Cardiac muscle cell (in vitro differentiated cells and primary cell): ENCODE data around the gene MTUS2. TPM values are rescaled to one million over a fixed set of nuclear protein-coding genes. Genes with fewer than 3 reads are reported as not detected.
A peak's percentile ranks its signal among the peaks of the same experiment; 100 is the strongest.

Source experiments
- DNase-seq, 2 donors: peaks; one replicate each; pipeline versions ENCODE4 v3.0.0 to v3.0.0-alpha.2; 2010 to 2017; ENCODE audit warnings: low read depth in 1 of 2, low spot score in 1 of 2
- H3K27ac ChIP-seq: fragments of 200-600 bp; sonication (generic); 2 replicates; pipeline ENCODE4 v1.5.1; 2016
- H3K27me3 ChIP-seq: fragments of 200-600 bp; sonication (generic); 2 replicates; pipeline ENCODE4 v1.6.0; 2016; ENCODE audit warnings: control low read depth
- H3K36me3 ChIP-seq: fragments of 200-600 bp; sonication (generic); 2 replicates; pipeline ENCODE4 v1.5.1; 2016; ENCODE audit warnings: control low read depth
- H3K4me1 ChIP-seq: fragments of 200-600 bp; sonication (generic); 2 replicates; pipeline ENCODE4 v1.8.1; 2017; ENCODE audit warnings: low read depth, mild to moderate bottlenecking, mixed run types
- H3K4me3 ChIP-seq: fragments of 200-600 bp; sonication (generic); 2 replicates; pipeline ENCODE4 v1.5.1; 2016; ENCODE audit warnings: mild to moderate bottlenecking
- H3K9me3 ChIP-seq: fragments of 200-600 bp; sonication (generic); 2 replicates; pipeline ENCODE4 v1.5.1; 2017; ENCODE audit warnings: low read depth, mild to moderate bottlenecking, control low read depth
- polyA plus RNA-seq: library from polyadenylated mRNA; unstranded; fragments of >200 nt; fragmentation: Nextera tagmentation; extraction: Ambion mirVana; gene quantifications from 2 replicates; pipeline ENCODE4 v1.2.1, GENCODE V29; 2016
- total RNA-seq: library from RNA; depleted of rRNA; stranded (reverse); fragments of >200 nt; gene quantifications from 2 replicates; pipeline ENCODE4 v1.2.3, GENCODE V29; 2016
- TF ChIP-seq, protein P1 (sequence below): IDR thresholded peaks from 2 replicates; pipeline ENCODE4 v1.5.1; 2012; ENCODE audit warnings: low read depth, mild to moderate bottlenecking, low read length

MTUS2 gene
- total and polyA plus RNA-seq, 2 experiments from 2014 or later: 31.6 to 96.9 TPM

DNA sequence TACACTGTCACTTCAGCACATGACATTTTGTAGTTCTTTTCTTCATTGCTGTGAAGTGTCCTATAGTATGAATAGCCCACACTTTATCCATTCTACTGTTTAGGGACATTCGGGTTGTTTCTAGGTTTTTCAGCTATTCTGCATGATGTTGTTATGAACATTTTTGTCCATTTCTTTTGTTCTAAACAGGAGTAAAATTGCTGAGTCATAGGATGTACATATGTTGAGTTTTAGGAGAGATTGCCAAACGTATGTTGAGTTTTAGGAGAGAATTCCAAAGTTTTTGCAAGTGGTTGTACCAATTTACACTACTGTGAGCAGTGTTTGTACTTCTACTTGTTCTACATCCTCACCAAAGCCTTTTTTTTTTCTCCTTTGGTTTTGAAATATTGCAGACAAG is 115.0 kb downstream of the MTUS2 start:
- TF ChIP-seq, protein P1, sequence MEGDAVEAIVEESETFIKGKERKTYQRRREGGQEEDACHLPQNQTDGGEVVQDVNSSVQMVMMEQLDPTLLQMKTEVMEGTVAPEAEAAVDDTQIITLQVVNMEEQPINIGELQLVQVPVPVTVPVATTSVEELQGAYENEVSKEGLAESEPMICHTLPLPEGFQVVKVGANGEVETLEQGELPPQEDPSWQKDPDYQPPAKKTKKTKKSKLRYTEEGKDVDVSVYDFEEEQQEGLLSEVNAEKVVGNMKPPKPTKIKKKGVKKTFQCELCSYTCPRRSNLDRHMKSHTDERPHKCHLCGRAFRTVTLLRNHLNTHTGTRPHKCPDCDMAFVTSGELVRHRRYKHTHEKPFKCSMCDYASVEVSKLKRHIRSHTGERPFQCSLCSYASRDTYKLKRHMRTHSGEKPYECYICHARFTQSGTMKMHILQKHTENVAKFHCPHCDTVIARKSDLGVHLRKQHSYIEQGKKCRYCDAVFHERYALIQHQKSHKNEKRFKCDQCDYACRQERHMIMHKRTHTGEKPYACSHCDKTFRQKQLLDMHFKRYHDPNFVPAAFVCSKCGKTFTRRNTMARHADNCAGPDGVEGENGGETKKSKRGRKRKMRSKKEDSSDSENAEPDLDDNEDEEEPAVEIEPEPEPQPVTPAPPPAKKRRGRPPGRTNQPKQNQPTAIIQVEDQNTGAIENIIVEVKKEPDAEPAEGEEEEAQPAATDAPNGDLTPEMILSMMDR: no peak
- no peaks in the 10 kb centered on the region for H3K27me3 ChIP-seq
- no peaks in the 10 kb centered on the region for H3K4me1 ChIP-seq
- no peaks in the 10 kb centered on the region for H3K9me3 ChIP-seq
- no peak for DNase-seq
- H3K4me3 ChIP-seq: no peak overlapping the region
- no peaks in the 10 kb centered on the region for H3K36me3 ChIP-seq
- H3K27ac ChIP-seq: no peak overlapping the region

DNA sequence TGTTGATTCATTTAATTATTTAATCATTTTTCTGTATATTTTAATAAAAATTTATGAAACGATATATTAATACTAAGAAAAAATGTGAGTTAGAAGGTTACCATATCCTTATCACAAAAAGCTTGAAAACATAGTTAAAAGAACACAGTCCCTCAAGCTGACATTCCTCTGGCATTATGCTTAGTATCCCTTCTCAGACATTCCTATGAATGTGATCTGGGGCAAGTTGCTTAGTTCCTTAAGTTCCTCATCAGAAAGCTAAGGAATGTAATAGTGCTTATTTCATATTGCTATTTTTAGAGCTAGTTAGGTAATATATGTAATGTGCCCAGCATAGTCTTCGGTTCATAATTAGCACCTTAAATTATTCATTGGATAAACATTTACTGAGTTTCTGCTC is 122.8 kb downstream of the MTUS2 start:
- TF ChIP-seq, protein P1: no peak
- H3K4me3 ChIP-seq: no peak overlapping the region
- H3K4me1 ChIP-seq: no peaks in the 10 kb centered on the region
- H3K27ac ChIP-seq: no peak overlapping the region
- H3K27me3 ChIP-seq: no peaks in the 10 kb centered on the region
- no peaks in the 10 kb centered on the region for H3K9me3 ChIP-seq
- no peak for DNase-seq
- no peaks in the 10 kb centered on the region for H3K36me3 ChIP-seq

DNA sequence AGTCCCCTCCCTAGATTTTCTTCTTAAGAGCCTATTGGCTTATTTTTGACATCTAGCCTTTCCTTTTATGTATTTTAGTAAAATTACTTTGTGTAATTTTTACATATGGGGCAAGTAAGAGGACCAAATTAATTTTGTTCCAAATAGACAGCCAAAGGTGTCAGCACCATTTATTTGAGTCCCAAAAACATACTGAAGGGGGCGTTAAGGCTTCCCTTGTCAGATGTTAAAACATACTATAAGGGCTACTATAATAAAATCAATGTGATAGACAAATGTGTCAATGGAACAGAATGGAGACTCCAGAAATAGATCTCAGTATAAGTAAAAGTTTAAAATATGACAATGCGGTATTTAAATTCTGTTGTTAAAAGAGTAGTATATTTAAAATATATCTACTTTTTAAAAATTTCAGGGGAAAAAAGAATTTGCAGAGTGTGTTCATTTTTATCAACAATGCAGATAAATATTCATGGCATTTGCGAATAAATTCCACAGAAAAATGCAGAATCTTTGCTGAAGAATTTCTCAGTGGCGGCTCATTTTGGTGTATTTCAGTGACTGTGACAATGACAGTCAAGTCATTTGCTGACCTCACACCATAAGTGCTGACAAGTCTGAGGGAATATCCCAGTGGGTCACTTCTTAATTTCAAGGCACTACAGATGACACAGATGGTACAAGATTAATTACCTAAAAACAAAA is 133.7 kb downstream of the MTUS2 start:
- no peaks in the 10 kb centered on the region for H3K36me3 ChIP-seq
- no peaks in the 10 kb centered on the region for H3K9me3 ChIP-seq
- no peak overlapping the region for H3K4me3 ChIP-seq
- DNase-seq: no peak
- no peaks in the 10 kb centered on the region for H3K27me3 ChIP-seq
- TF ChIP-seq, protein P1: no peak
- H3K4me1 ChIP-seq: peaks cover 19% of the 10 kb centered on the region
- H3K27ac ChIP-seq: peak overlapping the region; percentile 77

DNA sequence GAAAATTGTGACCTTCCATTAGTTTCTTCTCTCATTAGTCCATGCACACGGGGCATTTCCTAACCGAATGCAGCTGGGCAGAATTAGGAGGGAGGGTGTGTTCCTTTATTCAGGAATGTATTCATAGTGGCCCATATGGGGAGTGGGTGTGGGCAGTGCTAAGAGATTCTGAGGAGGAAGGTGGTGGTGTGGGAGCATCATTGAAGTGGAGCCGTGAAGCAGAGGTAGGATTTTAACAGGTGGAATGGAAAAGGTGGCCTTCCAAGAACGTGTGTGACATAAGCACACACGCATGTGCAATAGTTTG is 134.2 kb downstream of the MTUS2 start:
- Histone ChIP-seq H3K36me3 (no peaks in the 10 kb centered on the region), H3K27ac (peak overlapping the region; percentile 77), H3K27me3 (no peaks in the 10 kb centered on the region), H3K9me3 (no peaks in the 10 kb centered on the region), H3K4me1 (peaks cover 20% of the 10 kb centered on the region), H3K4me3 (no peak overlapping the region)
- TF ChIP-seq, protein P1: no peak
- no peak for DNase-seq

DNA sequence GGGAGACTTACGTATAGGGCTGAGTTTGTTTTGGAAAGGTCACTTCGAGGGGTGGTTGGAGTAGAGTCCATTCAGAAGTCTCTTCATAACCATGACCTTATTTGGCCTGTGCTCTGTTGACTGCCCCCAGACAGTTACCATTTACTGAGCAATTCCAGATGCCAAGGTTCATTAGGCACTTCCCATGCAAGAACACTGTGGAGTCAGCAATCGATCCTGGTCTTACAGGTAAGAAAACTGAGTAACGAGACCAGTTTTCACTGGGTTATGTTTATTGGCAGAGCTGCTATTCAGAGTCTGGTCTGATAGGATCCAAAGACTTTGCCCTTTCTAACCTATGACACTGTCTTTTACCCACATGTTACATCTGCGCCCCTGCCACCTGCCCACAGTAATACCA is 134.7 kb downstream of the MTUS2 start:
- peak overlapping the region; percentile 77 for H3K27ac ChIP-seq
- H3K4me3 ChIP-seq: no peak overlapping the region
- DNase-seq: peak in 1 of 2 donors; percentile 43
- H3K9me3 ChIP-seq: no peaks in the 10 kb centered on the region
- H3K27me3 ChIP-seq: no peaks in the 10 kb centered on the region
- H3K36me3 ChIP-seq: no peaks in the 10 kb centered on the region
- TF ChIP-seq, protein P1: no peak
- H3K4me1 ChIP-seq: peaks cover 20% of the 10 kb centered on the region
